B cell (primary cell): ENCODE results near the gene FCER1G.

Experiments used
- CTCF ChIP-seq: fragments of 200-600 bp; IDR thresholded peaks from one replicate; pipeline ENCODE4 v1.8.0; 2022; ENCODE audit warnings: antibody characterized with exemption, mild to moderate bottlenecking
- EZH2 ChIP-seq: IDR thresholded peaks from 2 replicates; pipeline ENCODE4 v1.6.1; 2012; ENCODE audit warnings: borderline replicate concordance, low read depth, mild to moderate bottlenecking, moderate library complexity, low read length; ENCODE audit not compliant: insufficient read depth, poor library complexity, severe bottlenecking

- TF ChIP-seq CTCF (no peak), EZH2 (no peak)
These were observed 43.4 kb upstream of the FCER1G start for GRCh38 chr1:161171696-161172095.
